Endothelial cell of umbilical vein (primary cell): Measurements from ENCODE around the gene TSPAN1. TPM values are rescaled to one million over a fixed set of nuclear protein-coding genes. Genes with fewer than 3 reads are reported as not detected.

Experiments used
- BruUV-seq: library from RNA; stranded (reverse); fragments of 400-500 nt; replicated peaks from 2 replicates; lab custom pipeline; 2021; lab: Mats Ljungman, UMichigan
- CTCF ChIA-PET: fragments of 300-600, 350-600 bp; sonication (Branson Sonifier 250); formaldehyde crosslinking; loops from one replicate; lab custom pipeline; 2021; ENCODE audit warnings: antibody characterized with exemption, inconsistent platforms; lab: Charles Lee
- POLR2A ChIA-PET: fragments of 300-600, 350-600 bp; sonication (Branson Sonifier 250); formaldehyde crosslinking; loops from one replicate; lab custom pipeline; 2021; ENCODE audit warnings: antibody characterized with exemption, inconsistent platforms; lab: Charles Lee
- DNase-seq: peaks from one replicate; pipeline ENCODE4 v3.0.0-alpha.2; 2011; ENCODE audit warnings: low read depth, low spot score
- FAIRE-seq: peaks from 2 replicates; lab custom pipeline; 2011; peaks lifted over from hg19 to GRCh38; lab: Jason Lieb, UNC
- H2AFZ ChIP-seq: 2 replicates; pipeline ENCODE4 v1.6.0; 2012; ENCODE audit warnings: low read depth, low read length, control low read depth, inconsistent platforms
- H3K27ac ChIP-seq: 2 replicates; pipeline ENCODE4 v1.5.1; 2011; ENCODE audit warnings: low read depth, mild to moderate bottlenecking, control low read depth, low read length, moderate library complexity; ENCODE audit not compliant: insufficient read depth
- H3K27me3 ChIP-seq, 2 experiments: 2 replicates each; pipeline versions ENCODE4 v1.6.0 to v1.6.1; 2011; ENCODE audit warnings: low read length in 2 of 2, mixed read lengths in 1 of 2; ENCODE audit not compliant: control insufficient read depth in 2 of 2, insufficient read depth in 2 of 2
- H3K36me3 ChIP-seq, 2 experiments: 2 replicates in 1 of 2; 3 replicates in 1 of 2; pipeline ENCODE4 v1.5.1; 2011; ENCODE audit warnings: low read length in 2 of 2, mild to moderate bottlenecking in 1 of 2, moderate library complexity in 1 of 2; ENCODE audit not compliant: control insufficient read depth in 2 of 2, insufficient read depth in 2 of 2; ENCODE audit errors: extremely low read depth in 1 of 2
- H3K4me1 ChIP-seq: 3 replicates; pipeline ENCODE4 v1.5.1; 2011; ENCODE audit warnings: mild to moderate bottlenecking, low read length; ENCODE audit not compliant: control insufficient read depth, insufficient read depth; ENCODE audit errors: extremely low read depth
- H3K4me2 ChIP-seq: 2 replicates; pipeline ENCODE4 v1.6.1; 2011; ENCODE audit warnings: low read length, control low read depth, mixed read lengths; ENCODE audit not compliant: insufficient read depth
- H3K4me3 ChIP-seq, 3 experiments: fragments of 200-600 bp in 1 of 3; sonication (generic), shearing (Covaris generic) in 1 of 3; replicated peaks in 1 of 3; 2 replicates each; pipeline ENCODE4 v1.5.1; 2011 to 2016; ENCODE audit warnings: control low read depth in 3 of 3, low read length in 3 of 3, mild to moderate bottlenecking in 2 of 3, inconsistent platforms in 1 of 3, low read depth in 1 of 3, moderate library complexity in 1 of 3; ENCODE audit not compliant: insufficient read depth in 1 of 3
- H3K79me2 ChIP-seq: 2 replicates; pipeline ENCODE4 v1.6.0; 2012; ENCODE audit warnings: low read length, inconsistent platforms; ENCODE audit not compliant: control insufficient read depth, insufficient read depth
- H3K9ac ChIP-seq: replicated peaks from 2 replicates; pipeline ENCODE3; 2011; ENCODE audit warnings: low read length, control low read depth; ENCODE audit not compliant: insufficient read depth; ENCODE audit errors: extremely low read depth
- H3K9me1 ChIP-seq: replicated peaks from 3 replicates; pipeline ENCODE4 v1.6.0; 2011; ENCODE audit warnings: mild to moderate bottlenecking, low read length; ENCODE audit not compliant: control insufficient read depth, insufficient read depth; ENCODE audit errors: extremely low read depth
- H3K9me3 ChIP-seq: replicated peaks from 2 replicates; pipeline ENCODE4 v1.5.1; 2012; ENCODE audit warnings: low read length, inconsistent platforms; ENCODE audit not compliant: control insufficient read depth, insufficient read depth
- H4K20me1 ChIP-seq: replicated peaks from 2 replicates; pipeline ENCODE3; 2011; ENCODE audit warnings: mild to moderate bottlenecking, low read length; ENCODE audit not compliant: control insufficient read depth, insufficient read depth; ENCODE audit errors: extremely low read depth
- CTCF ChIP-seq, 2 donors: IDR thresholded peaks; 1 replicate in 1 of 2; 2 replicates in 1 of 2; pipeline ENCODE4 v1.5.1; 2011; ENCODE audit warnings: low read length in 2 of 2, mild to moderate bottlenecking in 2 of 2, moderate library complexity in 2 of 2, control low read depth in 1 of 2, inconsistent platforms in 1 of 2, low read depth in 1 of 2; ENCODE audit not compliant: insufficient read depth in 1 of 2; ENCODE audit errors: extremely low read depth in 1 of 2
- EZH2 ChIP-seq: IDR thresholded peaks from 2 replicates; pipeline ENCODE4 v1.6.1; 2012; ENCODE audit warnings: borderline replicate concordance, low read depth, mild to moderate bottlenecking, moderate library complexity, low read length, inconsistent platforms; ENCODE audit not compliant: severe bottlenecking
- FOS ChIP-seq: IDR thresholded peaks from 2 replicates; pipeline ENCODE4 v1.6.1; 2011; ENCODE audit warnings: mild to moderate bottlenecking, low read length, moderate library complexity, borderline replicate concordance; ENCODE audit not compliant: insufficient read depth
- GATA2 ChIP-seq: IDR thresholded peaks from 2 replicates; pipeline ENCODE4 v1.7.0; 2011; ENCODE audit warnings: low read depth, mild to moderate bottlenecking, moderate library complexity, mixed read lengths, low read length; ENCODE audit not compliant: insufficient read length, insufficient read depth
- JUN ChIP-seq: IDR thresholded peaks from 2 replicates; pipeline ENCODE4 v1.6.1; 2011; ENCODE audit warnings: borderline replicate concordance, low read depth; ENCODE audit not compliant: insufficient read length, insufficient read depth
- MAX ChIP-seq: IDR thresholded peaks from 2 replicates; pipeline ENCODE4 v1.6.1; 2011; ENCODE audit not compliant: insufficient read depth, insufficient read length
- MYC ChIP-seq: IDR thresholded peaks from one replicate; pipeline ENCODE4 v1.6.1; 2011; ENCODE audit warnings: mild to moderate bottlenecking, low read depth, low read length
- POLR2A ChIP-seq: IDR thresholded peaks from 2 replicates; pipeline ENCODE4 v1.6.1; 2012; ENCODE audit warnings: low read depth, mild to moderate bottlenecking, control low read depth, low read length
- POLR2AphosphoS5 ChIP-seq: IDR thresholded peaks from 2 replicates; pipeline ENCODE4 v1.6.1; 2012; ENCODE audit warnings: low read depth, mild to moderate bottlenecking, control low read depth, low read length, moderate library complexity; ENCODE audit not compliant: insufficient read depth
- dilution Hi-C: fragments of 300-500 bp; cut with MboI; formaldehyde crosslinking; loops from one replicate; pipeline ENCODE4 v1.15.0; 2019; ENCODE audit warnings: low sequenced_read_pairs; ENCODE audit not compliant: extremely low pct_ligation_motif_present
- intact Hi-C: fragments of 100-400 bp; cut with micrococcal nuclease; formaldehyde crosslinking; loops from one replicate; pipeline ENCODE4 v1.10.0; 2022
- polyA plus RNA-seq, 4 experiments: library from polyadenylated mRNA; depleted of rRNA in 3 of 4; stranded (reverse) in 3 of 4; unstranded in 1 of 4; fragments of >200 nt; gene quantifications; 2 replicates each; pipeline versions ENCODE4 v1.2.1 to v1.2.3, GENCODE V29; 2011 to 2012; ENCODE audit warnings: missing spikeins in 1 of 4
- total RNA-seq: library from RNA; stranded (reverse); gene quantifications from 2 replicates; pipeline ENCODE4 v1.2.3, GENCODE V29; 2021

TSPAN1 gene
- total and polyA plus RNA-seq, 2 donors (not counting 3 experiments of a cell fraction or from before 2014, with no cell fraction given), result 0.65 to 0.88 TPM

- no peaks in the 10 kb centered on the region for H4K20me1 ChIP-seq
- intact Hi-C loops (no loop called here), dilution Hi-C loops (loop anchor here (25.0 kb wide), 1 partner anchor 162 kb away; no protein-coding TSS in a partner anchor)
- TF ChIP-seq JUN (no peak), POLR2A (no peak), FOS (no peak), MAX (no peak), EZH2 (no peak), POLR2AphosphoS5 (no peak), CTCF (IDR thresholded peaks at IDR 0.05; ENCODE audit: extremely low read depth in 1 of 2, insufficient read depth in 1 of 2, low read depth in 1 of 2, low read length in 2 of 2) (no peak), GATA2 (no peak), MYC (no peak)
- no TSS peak for BruUV-seq
- DNase-seq, result no peak
- H3K9me3 ChIP-seq, result no peaks in the 10 kb centered on the region
- ChIA-PET POLR2A (no interaction called here), CTCF (interaction anchor here (1.9 to 6.4 kb wide), 2 partner anchors 16 to 25 kb away, joined by 7 to 35 read pairs; no protein-coding TSS in a partner anchor)
- H3K27ac ChIP-seq, result no peak overlapping the region
- peaks cover 15% of the 10 kb centered on the region for H3K4me1 ChIP-seq
- H3K9ac ChIP-seq, result no peak overlapping the region
- H3K36me3 ChIP-seq, result no peaks in the 10 kb centered on the region
- no peak overlapping the region for H2AFZ ChIP-seq
- no peak overlapping the region for H3K4me3 ChIP-seq
- H3K27me3 ChIP-seq, result no peaks in the 10 kb centered on the region
- H3K79me2 ChIP-seq, result no peaks in the 10 kb centered on the region
- H3K9me1 ChIP-seq, result no peaks in the 10 kb centered on the region
- FAIRE-seq, result peak; percentile 35
- H3K4me2 ChIP-seq, result no peak overlapping the region
These were observed 24.4 kb downstream of the TSPAN1 start for GRCh38 chr1:46199233-46199749.
